HG03139 (cell line): Measurements from ENCODE around the gene CYP11A1.

Experiments used
- ATAC-seq: cut with Tn5 transposase; IDR thresholded peaks from one replicate; pipeline ENCODE4 v1.9.1; 2021; ENCODE audit not compliant: unreplicated experiment

Gene CYP11A1

DNA sequence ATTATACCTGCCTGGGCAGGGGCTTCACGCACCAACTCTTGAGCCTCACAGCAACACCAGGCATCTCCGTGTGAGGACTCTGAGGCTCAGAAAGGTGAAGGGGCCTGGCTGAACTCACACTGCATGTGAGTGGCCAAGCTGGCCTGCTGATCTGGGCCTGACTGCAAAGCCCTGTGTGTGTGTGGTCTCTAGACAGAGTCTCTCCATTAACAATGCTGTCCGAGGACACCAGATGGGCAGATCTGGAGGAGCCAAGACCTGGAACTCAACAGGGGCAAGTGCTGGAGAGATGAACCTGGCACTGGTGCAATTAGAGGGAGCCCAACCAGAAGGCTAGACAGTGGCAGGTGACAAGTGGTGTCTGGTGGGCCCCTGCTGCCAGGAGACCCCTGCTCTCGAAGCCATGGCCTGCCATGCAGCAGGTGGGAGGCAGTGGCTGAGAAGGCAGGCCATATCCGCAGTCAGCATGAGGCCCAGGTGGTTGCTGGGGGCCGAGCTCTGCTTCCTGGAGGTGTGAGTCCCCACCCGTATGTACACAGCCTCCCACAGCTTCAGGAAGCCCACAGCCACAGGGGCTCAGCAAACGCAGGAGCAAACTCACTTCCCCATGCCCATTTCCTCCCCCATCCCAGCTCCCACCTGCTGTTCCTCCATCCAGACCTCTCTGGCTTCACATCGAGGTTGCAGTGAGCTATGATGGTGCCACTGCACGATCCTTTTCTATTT, 39.0 kb downstream of the CYP11A1 start:
- ATAC-seq: no peak

GRCh38 chr15:74327756-74328155, 39.7 kb downstream of the CYP11A1 start:
- ATAC-seq: no peak

DNA sequence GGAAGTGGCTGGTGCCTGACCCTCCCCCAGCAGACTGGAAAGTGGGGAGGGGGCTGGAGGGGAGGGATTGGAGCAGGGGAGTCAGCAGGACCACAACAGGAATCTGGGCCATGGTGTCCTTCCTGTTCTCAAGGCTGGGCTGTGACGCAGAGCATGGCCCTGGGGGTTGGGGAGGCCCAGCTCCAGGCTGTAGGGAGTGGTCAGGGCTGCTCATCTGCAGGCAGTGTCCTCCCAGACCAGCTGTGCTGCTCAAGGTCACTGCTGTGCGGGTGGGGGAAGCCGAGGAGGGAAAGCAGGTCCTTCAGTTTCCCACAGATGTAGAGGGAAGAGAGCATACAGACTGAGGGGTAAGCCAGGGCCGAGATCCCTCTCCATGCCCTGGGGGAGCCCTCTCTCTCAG, 40.7 kb downstream of the CYP11A1 start:
- ATAC-seq: no peak

DNA sequence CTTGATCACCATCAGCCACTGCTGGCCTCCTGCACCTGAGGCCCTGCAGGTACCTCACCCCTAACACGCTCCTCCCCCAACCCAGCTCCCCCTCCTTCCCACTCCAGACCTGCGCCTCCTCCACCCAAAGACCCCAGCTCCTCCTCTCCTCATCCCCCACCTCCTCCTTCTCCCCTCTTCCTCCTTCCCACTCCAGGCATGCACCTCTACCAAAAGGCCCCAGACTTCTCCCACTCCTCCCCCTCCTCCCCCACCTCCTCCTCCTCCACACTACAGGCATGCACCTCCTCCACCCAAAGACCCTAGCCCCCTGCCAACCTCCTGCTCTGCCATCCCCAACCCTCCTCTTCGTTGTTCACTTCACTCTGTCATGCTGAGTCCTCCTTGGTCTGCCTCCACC, 42.7 kb downstream of the CYP11A1 start:
- no peak for ATAC-seq

- no peak for ATAC-seq
These were observed 44.8 kb downstream of the CYP11A1 start for GRCh38 chr15:74322558-74323180.

DNA sequence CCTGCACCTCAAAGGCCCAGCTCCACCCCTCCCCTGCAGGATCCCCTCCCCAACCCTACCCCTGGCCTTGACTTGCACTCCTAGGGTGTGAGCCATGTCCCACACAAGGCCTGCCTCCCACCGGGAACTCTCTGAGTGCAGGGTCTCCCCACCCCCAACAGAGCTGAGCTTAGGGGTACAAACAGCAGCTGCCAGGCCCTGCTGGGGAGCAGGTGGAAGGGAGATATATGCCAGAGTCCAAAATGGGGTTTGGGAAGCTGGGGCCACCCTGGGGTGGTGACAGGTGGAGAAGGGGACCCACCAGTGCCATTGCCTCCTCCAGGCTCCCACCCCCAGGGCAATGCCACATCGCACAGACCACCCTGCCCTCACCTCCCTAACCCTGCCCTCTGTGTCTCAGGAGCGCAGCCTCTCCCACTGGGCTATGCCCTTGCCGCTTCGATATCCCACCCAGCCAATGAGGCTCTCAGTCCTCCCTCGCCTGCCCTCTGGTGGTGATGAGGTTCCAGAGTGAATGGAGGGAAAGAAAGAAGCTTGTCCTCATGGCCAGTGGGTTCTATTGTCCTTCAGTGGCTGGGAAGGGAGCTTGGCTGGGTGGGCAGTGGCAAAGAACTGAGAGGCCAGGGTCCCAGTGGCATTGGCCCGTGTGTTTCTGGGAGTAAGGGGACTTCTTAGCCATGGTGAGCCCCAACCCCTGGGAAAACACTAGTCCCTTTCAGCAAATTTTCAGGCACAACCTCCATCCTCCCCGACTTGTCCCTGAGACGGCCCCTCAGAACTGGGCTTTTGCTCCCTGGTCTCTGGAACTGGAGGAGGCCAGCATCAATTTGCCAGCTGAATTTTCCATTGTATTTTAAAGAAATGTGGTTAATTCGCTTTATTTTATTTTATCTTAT, 46.8 kb downstream of the CYP11A1 start:
- no peak for ATAC-seq

- no peak for ATAC-seq
These were observed 47.7 kb downstream of the CYP11A1 start for GRCh38 chr15:74319596-74320351.

GRCh38 chr15:74319138-74319460, 48.3 kb downstream of the CYP11A1 start:
- no peak for ATAC-seq

- ATAC-seq: no peak
These were observed 48.9 kb downstream of the CYP11A1 start for GRCh38 chr15:74318376-74319137.

GRCh38 chr15:74317820-74318375, 49.5 kb downstream of the CYP11A1 start:
- no peak for ATAC-seq

DNA sequence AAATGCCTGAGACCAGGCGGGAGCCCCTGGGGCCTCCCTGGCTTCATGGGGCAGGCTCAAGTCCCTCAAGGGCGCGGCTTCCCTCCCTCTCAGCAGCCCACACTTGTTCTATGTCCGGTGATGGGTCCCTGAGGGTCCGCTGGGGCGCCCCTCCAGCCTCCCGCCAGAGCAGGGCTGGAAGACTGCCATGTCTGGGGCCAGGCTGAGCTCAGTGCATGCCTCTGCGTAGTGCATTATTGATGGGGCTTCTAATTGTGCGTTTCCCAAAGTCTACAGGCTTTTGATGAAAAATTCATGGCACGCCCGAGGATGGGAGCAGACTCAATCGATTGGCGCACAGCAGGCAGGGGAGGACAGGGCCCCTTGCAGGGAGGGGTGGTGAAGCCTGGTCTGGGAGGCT, 51.3 kb downstream of the CYP11A1 start:
- no peak for ATAC-seq

DNA sequence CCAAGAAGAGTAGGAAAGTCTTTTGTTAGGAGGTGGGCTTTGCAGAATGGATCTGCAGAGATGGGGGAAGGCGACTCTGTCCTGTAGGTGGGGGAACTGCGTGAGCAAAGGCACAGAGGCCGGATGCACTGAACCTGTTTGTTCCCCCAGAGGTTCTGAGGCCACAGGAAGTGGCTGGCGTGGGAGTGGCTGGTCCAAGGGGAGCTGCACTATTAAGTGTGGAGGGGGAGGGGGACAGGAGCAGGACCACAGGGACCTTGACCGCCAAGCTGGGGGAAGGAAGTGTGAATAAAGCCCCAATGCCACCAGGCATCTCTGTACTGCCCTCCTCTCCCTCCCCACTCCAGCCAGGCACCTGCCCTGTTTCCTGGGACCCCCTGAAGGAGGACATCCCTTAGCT, 51.8 kb downstream of the CYP11A1 start:
- no peak for ATAC-seq

GRCh38 chr15:74314795-74315438, 52.5 kb downstream of the CYP11A1 start:
- no peak for ATAC-seq

GRCh38 chr15:74313889-74314288, 53.6 kb downstream of the CYP11A1 start:
- no peak for ATAC-seq

DNA sequence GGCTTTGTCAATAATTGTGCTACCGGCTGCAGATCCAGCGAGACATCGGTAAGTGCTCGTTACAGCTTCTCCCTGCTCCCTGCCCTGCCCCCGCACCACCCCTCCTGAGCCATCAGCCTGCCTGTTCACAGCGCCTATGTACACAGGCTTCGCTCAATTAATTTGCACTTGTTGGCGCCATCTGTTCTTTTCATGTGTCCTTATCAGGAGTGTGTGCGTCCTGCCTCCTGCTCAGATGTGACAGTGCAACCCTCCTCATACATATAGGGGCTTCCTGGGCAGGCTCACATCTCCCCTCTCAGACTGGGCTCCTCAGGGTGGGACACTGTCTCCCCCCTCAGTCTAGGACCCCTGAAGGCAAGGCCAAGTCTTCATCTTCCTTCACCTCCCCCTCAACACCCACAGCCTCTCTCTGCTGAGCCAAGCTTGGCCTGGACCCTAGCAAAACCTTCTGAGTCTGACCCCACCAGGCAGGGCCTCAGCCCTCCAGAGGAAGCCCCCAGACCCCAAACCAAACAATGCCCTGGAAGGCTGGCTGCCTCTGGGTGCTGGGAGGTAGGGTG, 54.9 kb downstream of the CYP11A1 start:
- ATAC-seq: no peak

DNA sequence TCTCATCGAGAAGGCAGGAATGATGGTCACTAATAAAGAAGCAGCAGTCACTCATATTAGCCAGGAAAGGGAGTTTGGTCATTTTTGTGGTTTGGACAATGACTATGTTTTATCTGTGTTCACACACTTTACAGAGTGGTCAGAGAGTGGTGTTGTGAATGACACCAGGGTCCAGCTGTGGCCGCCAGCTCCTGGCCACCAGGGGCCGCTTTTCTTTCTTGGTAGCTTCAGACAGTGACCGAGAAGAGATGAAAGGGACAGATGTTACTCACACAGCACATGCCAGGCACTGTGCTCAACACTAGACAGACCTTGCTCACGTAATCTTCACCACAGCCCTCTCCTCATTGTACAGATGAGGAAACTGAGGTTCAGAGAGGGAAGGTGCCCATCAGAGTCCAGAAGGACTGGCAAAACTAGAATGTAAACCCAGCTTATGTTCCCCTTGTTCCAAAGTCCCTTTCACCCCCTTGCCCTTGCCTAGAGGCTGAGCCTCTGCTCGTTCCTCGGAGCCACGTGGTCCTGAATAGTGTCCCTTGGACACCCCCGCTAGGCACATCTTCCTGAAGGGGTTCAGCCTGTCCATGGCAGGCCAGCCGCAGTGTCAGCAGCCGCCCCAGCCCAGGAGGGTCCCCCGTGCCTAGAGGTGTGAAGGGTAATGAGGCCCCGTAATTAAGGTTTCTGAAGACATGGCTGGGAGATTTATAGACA, 55.6 kb downstream of the CYP11A1 start:
- no peak for ATAC-seq

GRCh38 chr15:74307827-74308811, 59.3 kb downstream of the CYP11A1 start:
- no peak for ATAC-seq
